NCI-H2029 treated with DMSO at 0.1 percent for 48 hours (cell line): ENCODE results near the gene ZNF99.
"Not testable (repeated sequence)": the region's sequence is repeated elsewhere in the genome, so short reads cannot be mapped to it uniquely, and the experiment has no call there.

Source experiments
- DNase-seq: peaks from one replicate; lab custom pipeline; 2025; lab: John Stamatoyannopoulos, UW

Gene ZNF99

GRCh38 chr19:22783651-22784410 is at the start of gene ZNF99:
ZNF99 (minus strand) TSS chr19:22784151; CDS start chr19:22784016, 135 bp downstream.
- DNase-seq = no peak

- DNase-seq = no peak
Observed at GRCh38 chr19:22832031-22832762, 48.2 kb upstream of the ZNF99 start, which contains the start of gene ZNF723. ZNF723 (plus strand) TSS chr19:22832291; CDS start chr19:22832380, 89 bp downstream.

- DNase-seq = no peak
Observed at GRCh38 chr19:22831211-22831610, 47.3 kb upstream of the ZNF99 start.

GRCh38 chr19:22814124-22814523 is 30.2 kb upstream of the ZNF99 start:
- no peak for DNase-seq

GRCh38 chr19:22807061-22807835 is 23.3 kb upstream of the ZNF99 start:
- no peak for DNase-seq

- no peak for DNase-seq
Observed at GRCh38 chr19:22806418-22806817, 22.5 kb upstream of the ZNF99 start.

- no peak for DNase-seq
Observed at GRCh38 chr19:22797040-22797439, 13.1 kb upstream of the ZNF99 start.

- not testable (repeated sequence) for DNase-seq
Observed at GRCh38 chr19:22792863-22793262, 8.9 kb upstream of the ZNF99 start.

GRCh38 chr19:22735911-22736645 is 47.9 kb downstream of the ZNF99 start:
- no peak for DNase-seq

GRCh38 chr19:22733691-22734090 is 50.3 kb downstream of the ZNF99 start:
- DNase-seq = no peak

- not testable (repeated sequence) for DNase-seq
Observed at GRCh38 chr19:22728214-22728613, 55.7 kb downstream of the ZNF99 start.

- DNase-seq = not testable (repeated sequence)
Observed at GRCh38 chr19:22721533-22721932, 62.4 kb downstream of the ZNF99 start.

- DNase-seq = no peak
Observed at GRCh38 chr19:22708983-22709382, 75.0 kb downstream of the ZNF99 start.

- DNase-seq = not testable (repeated sequence)
Observed at GRCh38 chr19:22703096-22703495, 80.9 kb downstream of the ZNF99 start.

- DNase-seq = not testable (repeated sequence)
Observed at GRCh38 chr19:22702661-22703060, 81.3 kb downstream of the ZNF99 start.
